Stimulated activated CD8-positive, alpha-beta memory T cell treated with anti-CD3 and anti-CD28 coated beads, Interleukin-7, amount 100 ng/mL, for 4 hours (primary cell): Measurements from ENCODE around the gene ZNF273.
"Not testable (repeated sequence)": the region's sequence is repeated elsewhere in the genome, so short reads cannot be mapped to it uniquely, and the experiment has no call there.

Experiments used
- DNase-seq, 2 donors: peaks; one replicate each; pipeline ENCODE4 v3.0.0-alpha.2; 2020; ENCODE audit warnings: low read depth in 2 of 2

The ZNF273 gene

GRCh38 chr7:64902806-64903721, at the start of gene ZNF273:
Gene ZNF273 (plus strand): TSS chr7:64903273. CDS start chr7:64903318, 45 bp downstream.
- peak; percentile 83 to 86 for DNase-seq

- no peak for DNase-seq
Observed at GRCh38 chr7:64853679-64854078, 49.4 kb upstream of the ZNF273 start.

- no peak for DNase-seq
Observed at GRCh38 chr7:64854969-64855368, 48.1 kb upstream of the ZNF273 start.

GRCh38 chr7:64863021-64863420, 40.1 kb upstream of the ZNF273 start:
- no peak for DNase-seq

DNA sequence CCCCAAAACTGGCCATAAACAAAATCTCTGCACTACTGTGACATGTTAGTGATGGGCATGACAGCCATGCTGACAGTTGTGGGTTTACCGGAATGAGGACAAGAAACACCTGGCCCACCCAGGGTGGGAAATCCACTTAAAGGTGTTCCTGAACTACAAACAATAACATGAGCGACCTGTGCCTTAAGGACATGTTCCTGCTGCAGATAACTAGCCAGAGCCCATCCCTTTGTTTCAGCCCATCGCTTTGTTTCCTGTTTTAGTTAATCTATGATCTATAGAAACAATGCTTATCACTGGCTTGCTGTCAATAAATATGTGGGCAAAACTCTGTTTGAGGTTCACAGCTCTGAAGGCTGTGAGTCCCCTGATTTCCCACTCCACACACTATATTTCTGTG, 39.5 kb upstream of the ZNF273 start:
- not testable (repeated sequence) for DNase-seq

DNA sequence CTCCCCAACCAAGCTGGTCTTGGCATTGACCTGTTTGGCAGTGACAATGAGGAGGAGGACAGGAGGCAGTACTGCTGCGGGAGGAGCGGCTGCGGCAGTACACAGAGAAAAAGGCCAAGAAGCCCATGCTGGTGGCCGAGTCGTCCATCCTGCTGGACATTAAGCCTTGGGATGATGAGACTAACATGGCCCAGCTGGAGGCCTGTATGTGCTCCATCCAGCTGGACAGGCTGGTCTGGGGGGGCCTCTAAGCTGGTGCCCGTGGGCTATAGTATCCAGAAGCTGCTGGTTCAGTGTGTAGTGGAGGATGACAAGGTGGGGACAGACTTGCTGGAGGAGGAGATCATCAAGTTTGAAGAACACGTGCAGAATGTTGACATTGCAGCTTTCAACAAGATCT, 39.1 kb upstream of the ZNF273 start:
- no peak for DNase-seq

DNA sequence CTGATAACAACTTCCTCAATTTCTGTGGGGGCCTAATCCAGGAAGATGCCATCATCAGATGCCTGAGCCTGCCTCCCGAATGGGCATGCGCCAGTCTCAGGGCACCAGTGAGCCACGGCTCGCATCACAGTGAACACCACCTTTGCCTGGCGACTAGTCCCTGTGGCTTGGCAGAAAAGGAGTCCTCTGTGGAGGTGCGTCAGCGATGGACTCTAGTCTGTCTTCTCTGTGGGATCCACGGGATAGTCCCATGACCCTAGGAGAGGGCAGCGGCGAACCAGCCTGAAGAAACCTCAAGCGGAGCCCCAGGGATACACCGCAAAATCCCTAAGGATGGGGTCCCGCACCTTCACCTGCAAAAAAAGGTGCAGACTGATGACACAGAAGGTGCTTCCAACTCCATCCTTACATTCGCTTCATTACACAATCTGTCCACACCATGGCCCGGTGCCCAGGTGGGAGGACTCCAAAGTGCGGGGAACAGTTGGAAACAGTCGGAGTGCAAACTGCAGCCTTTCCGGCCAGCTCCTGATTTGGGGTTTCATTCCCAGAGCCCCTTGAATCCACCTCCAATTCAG, 35.1 kb upstream of the ZNF273 start:
- no peak for DNase-seq

DNA sequence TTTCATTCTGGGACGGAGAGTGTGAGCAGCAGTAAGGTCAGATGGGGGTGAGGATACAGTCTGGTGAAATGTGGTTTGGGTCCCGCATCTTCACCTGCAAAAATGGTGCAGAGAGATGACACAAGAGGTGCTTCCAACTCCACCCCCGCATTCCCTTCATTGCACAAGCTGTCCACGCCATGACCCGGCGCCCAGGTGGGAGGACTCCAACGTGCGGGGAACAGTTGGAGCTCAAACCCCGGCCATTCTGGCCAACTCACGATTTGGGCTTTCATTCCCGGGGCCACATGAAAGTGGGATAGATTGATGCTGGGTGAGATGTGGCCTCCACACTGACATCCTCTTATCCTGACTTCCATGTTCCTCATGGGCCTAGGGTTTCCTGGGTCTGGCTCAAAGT, 34.6 kb upstream of the ZNF273 start:
- DNase-seq, result no peak

GRCh38 chr7:64869121-64869725, 33.9 kb upstream of the ZNF273 start:
- no peak for DNase-seq

DNA sequence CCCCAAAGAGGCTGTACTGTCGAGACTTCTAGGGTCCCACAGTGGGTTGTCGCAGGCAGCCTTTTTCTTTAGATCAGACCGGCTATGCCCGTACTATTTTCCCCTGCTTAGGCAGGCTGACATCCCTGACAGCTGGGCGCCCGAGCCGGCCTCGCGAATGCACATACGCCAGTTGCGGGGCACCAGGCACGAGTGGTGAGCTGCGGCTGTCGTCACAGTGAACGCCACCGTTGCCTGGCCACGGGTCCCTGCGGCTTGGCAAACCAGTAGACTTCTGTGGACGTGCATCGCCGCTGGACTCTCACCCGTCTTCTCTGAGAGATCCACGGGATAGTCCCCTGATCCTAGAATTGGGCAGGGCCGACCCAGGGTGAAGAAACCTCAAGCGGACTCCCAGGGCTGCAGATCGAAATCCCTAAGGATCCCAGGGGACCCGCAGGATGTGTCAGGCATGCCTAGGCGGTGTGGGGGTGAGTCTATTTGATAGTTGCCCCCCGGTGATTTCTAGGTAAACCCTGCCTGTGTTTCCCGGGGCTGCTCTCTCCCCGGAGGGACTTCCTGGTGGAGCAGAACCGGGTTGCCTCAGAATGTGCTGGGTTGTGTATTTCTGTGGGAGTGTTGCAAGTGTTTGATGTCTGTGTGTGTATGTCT, 33.0 kb upstream of the ZNF273 start:
- no peak for DNase-seq

DNA sequence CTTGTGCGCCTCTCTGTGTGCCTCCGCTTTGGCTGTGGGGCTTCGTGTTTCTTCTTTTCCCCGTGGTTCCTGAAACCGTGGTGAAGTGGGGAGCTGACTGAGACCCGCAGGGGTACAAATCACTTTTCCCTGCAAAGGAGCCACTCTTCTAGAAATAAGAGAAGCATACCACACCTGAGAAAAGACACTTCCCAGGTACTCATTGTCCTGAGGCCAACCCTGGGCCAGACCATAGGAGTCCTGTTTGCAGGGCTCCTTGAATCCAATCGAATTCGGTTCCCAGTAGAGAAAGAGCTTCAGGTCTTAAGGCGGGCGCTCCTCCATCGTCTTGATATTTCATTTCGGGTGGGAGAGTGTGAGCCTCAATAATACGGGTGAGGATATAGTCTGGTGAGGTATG, 32.4 kb upstream of the ZNF273 start:
- no peak for DNase-seq

DNA sequence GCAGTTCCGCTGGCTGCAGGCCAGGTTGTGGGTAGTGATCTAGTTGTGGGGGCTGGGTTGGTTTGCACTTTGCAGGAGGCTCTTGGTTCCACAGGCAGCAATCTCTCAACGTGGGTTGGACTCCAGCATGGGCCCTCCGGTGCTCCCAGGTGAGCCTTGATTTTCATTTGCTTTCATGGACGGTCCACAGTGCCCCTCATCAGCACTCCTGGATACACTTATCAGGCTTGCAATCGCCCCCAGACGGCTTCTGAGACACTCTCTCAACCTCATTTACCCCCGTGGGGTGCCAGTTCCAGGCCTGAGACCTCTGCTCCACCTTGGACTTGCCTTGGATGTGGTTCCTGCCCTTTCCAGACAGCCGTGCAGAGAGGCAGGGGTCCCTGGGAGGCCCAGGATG, 31.3 kb upstream of the ZNF273 start:
- DNase-seq, result no peak

DNA sequence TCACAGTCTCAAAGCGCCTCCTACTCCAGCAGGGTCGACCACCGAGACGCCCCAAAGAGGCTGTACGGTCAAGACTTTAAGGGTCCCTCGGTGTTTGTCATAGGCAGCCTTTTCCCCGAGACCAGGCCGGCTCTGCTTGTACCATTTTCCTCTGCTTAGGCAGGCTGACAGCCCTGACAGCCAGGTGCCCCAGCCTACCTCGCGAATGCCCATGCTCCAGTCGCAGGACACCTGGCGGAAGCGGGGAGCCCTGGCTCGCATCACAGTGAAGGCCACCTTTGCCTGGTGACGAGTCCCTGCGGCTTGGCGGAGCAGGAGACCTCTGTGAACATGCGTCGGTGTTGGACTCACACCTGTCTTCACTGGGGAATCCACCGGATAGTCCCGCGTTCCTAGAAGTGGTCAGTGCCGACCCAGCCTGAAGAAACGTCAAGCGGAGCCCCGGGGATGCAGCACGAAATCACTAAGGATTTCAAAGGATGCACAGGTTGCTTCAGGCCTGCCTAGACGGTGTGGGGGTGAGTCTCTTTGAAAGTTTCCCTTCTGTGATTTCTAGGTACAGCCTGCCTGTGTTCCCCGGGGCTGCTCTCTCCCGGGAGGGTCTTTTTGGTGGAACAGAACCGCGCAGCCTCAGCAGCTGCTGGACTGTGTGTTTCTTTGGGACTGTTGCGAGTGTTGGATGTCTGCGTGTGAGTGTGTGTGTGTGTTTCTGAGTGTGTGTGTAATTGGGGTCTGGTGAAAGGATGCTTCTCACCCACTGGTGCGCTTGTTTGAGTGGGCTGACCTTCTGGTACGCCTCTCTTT, 30.5 kb upstream of the ZNF273 start:
- no peak for DNase-seq

DNA sequence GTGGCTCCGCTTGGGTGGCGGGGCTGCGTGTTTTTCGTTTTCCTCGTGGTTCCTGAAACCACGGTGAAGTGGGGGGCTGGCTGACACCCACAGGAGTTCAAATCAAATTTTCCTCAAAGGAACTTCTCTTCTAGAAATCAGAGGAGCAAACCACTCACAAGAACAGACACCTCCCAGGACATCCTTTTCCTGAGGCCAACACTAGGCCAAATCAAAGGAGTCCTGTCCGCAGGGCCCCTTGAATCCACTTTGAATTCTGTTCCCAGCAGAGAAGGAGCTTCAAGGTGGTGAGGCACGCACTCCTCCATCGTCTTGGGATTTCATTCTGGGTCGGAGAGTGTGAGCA, 29.9 kb upstream of the ZNF273 start:
- DNase-seq, result no peak

- no peak for DNase-seq
Observed at GRCh38 chr7:64873517-64873916, 29.6 kb upstream of the ZNF273 start.

- DNase-seq, result no peak
Observed at GRCh38 chr7:64874114-64874513, 29.0 kb upstream of the ZNF273 start.

DNA sequence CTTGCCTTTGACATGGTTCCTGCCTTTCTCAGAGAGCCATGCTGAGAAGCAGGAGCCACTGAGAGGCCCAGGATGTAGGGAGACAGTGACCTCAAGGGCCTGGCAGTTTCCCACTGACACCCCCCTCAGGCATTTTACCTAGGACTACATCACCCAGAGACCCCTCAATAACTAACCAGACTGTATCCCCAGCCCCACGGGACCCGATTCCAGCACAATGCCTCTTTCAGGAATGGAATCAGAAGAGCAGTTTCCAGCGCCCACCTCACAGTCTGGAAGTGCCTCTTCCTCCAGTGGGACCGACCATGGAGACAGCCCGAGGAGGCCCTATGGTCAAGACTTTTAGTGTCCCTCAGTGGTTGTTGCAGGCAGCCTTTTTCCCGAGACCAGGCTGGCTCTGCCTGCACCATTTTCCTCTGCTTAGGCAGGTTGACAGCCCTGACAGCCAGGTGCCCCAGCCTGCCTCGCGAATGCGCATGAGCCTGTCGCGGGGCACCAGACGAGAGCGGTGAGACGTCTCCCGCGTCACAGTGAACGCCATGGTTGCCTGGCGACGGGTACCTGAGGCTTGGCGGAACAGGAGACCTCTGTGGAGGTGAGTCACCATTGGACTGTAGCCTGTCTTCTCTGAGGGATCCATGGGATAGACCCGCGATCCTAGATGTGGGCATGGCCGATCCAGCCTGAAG, 28.4 kb upstream of the ZNF273 start:
- DNase-seq, result no peak

DNA sequence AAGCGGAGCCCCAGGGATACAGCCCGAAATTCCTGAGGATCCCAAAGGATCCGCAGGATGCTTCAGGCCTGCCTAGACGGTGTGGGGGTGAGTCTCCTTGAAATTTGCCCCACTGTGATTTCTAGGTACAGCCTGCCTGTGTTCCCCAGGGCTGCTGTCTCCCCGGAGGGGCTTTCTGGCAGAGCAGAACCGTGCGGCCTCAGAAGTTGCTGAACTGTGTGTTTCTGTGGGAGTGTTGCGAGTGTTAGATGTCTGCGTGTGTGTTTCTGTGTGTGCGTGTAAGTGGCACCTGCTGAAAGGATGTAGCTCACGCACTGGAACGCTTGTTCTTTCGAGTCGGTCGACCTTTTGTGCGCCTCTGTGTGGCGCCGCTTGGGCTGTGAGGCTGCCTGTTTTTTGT, 27.8 kb upstream of the ZNF273 start:
- DNase-seq, result no peak

DNA sequence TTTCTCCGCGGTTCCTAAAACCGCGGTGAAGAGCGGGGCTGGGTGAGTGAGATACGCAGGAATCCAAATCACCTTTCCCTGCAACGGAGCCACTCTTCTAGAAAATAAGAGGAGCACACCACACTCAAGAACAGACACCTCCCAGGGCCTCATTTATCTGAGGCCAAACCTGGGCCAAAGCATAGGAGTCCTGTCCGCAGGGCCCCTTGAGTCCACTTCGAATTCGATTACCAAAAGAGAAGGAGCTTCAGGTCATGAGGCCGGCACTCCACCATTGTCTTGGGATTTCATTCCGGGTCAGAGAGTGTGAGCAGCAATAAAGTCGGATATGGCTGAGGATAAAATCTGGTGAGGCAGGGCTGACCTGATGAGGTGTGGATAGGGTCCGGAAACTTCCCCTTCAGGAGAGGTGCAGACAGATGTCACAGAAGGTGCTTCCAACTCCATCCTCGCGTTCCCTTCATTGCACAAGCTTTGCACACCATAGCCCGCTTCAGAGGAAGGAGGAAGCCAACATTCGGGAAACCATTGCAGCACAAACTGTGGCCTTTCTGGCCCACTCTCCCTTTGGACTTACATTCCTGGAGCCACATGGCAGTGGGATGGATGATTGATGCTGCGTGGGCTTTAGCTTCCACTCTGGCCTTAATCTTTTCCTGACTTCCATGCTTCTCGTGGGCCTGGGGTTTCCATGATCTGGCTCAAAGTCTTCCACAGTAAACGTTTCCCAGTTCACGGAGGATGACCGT, 27.2 kb upstream of the ZNF273 start:
- no peak for DNase-seq
